ENCODE measurements around the gene AFF4. TPM values are rescaled to one million over a fixed set of nuclear protein-coding genes. Genes with fewer than 3 reads are reported as not detected.

Gene AFF4
- total RNA-seq, 2 experiments from 2014 or later = 19.4 to 19.9 TPM

- no peaks in the 10 kb centered on the region for H3K27me3 Mint-ChIP-seq
- DNase-seq = no peak
- no peak for ATAC-seq
- no peaks in the 10 kb centered on the region for H3K9me3 Mint-ChIP-seq
- CTCF ChIA-PET = interaction anchor here (3.9 kb wide), 1 partner anchor 10 kb away, joined by 23 read pairs; no protein-coding TSS in a partner anchor
- no peak for TF ChIP-seq CTCF (IDR thresholded peaks at IDR 0.05)
- POLR2A ChIA-PET = interaction anchor here (0.8 to 1.2 kb wide), 3 partner anchors 10 to 16 kb away, joined by 3 to 4 read pairs (median 3); no protein-coding TSS in a partner anchor
- no peak within 1 kb of the TSS for H3K4me3 Mint-ChIP-seq
- H3K27ac Mint-ChIP-seq = no peak within 1 kb of the TSS
- intact Hi-C loops (cut with micrococcal nuclease) = no loop called here
- peaks cover 17% of the 10 kb centered on the region for H3K36me3 Mint-ChIP-seq (ENCODE audit: low read depth)
- H3K4me1 Mint-ChIP-seq (ENCODE audit: low read depth) = peaks cover 8% of the 10 kb centered on the region
Observed at GRCh38 chr5:132873119-132873929, 90.1 kb downstream of the AFF4 start, which contains the start of gene LEAP2. TSS of gene LEAP2 (plus strand) at chr5:132873668. CDS start at chr5:132873695, 27 bp downstream.

GRCh38 chr5:132872788-132873118 is 90.7 kb downstream of the AFF4 start:
- no peak for TF ChIP-seq CTCF (IDR thresholded peaks at IDR 0.05)
- H3K4me3 Mint-ChIP-seq = no peak overlapping the region
- peaks cover 14% of the 10 kb centered on the region for H3K4me1 Mint-ChIP-seq (ENCODE audit: low read depth)
- CTCF ChIA-PET = interaction anchor here (3.9 kb wide), 1 partner anchor 10 kb away, joined by 23 read pairs; no protein-coding TSS in a partner anchor
- no peak for ATAC-seq
- H3K36me3 Mint-ChIP-seq (ENCODE audit: low read depth) = peaks cover 21% of the 10 kb centered on the region
- POLR2A ChIA-PET = interaction anchor here (0.8 to 1.2 kb wide), 3 partner anchors 11 to 17 kb away, joined by 3 to 4 read pairs (median 3); no protein-coding TSS in a partner anchor
- no peak overlapping the region for H3K27ac Mint-ChIP-seq
- no peak for DNase-seq
- no peaks in the 10 kb centered on the region for H3K27me3 Mint-ChIP-seq
- no peaks in the 10 kb centered on the region for H3K9me3 Mint-ChIP-seq
- intact Hi-C loops (cut with micrococcal nuclease) = no loop called here

- no peak for TF ChIP-seq CTCF (IDR thresholded peaks at IDR 0.05)
- peak overlapping the region; percentile 11 for H3K27ac Mint-ChIP-seq
- DNase-seq (no peak), ATAC-seq (no peak)
- no peaks in the 10 kb centered on the region for H3K9me3 Mint-ChIP-seq
- intact Hi-C loops (cut with micrococcal nuclease) = no loop called here
- H3K36me3 Mint-ChIP-seq (ENCODE audit: low read depth) = peaks cover 30% of the 10 kb centered on the region
- ChIA-PET CTCF (interaction anchor here (3.9 kb wide), 1 partner anchor 11 kb away, joined by 23 read pairs; no protein-coding TSS in a partner anchor), POLR2A (interaction anchor here (1.2 kb wide), 2 partner anchors 12 to 18 kb away, joined by 3 to 4 read pairs; no protein-coding TSS in a partner anchor)
- H3K27me3 Mint-ChIP-seq = no peaks in the 10 kb centered on the region
- no peak overlapping the region for H3K4me3 Mint-ChIP-seq
- peaks cover 21% of the 10 kb centered on the region for H3K4me1 Mint-ChIP-seq (ENCODE audit: low read depth)
Observed at GRCh38 chr5:132871459-132872284, 91.8 kb downstream of the AFF4 start.

GRCh38 chr5:132870801-132871200 is 92.6 kb downstream of the AFF4 start:
- POLR2A ChIA-PET = interaction anchor here (0.6 to 2.5 kb wide), 2 partner anchors 13 to 186 kb away, joined by 3 to 9 read pairs; no protein-coding TSS in a partner anchor
- DNase-seq (no peak), ATAC-seq (no peak)
- no peak overlapping the region for H3K4me3 Mint-ChIP-seq
- H3K9me3 Mint-ChIP-seq = no peaks in the 10 kb centered on the region
- H3K27me3 Mint-ChIP-seq = no peaks in the 10 kb centered on the region
- H3K4me1 Mint-ChIP-seq (ENCODE audit: low read depth) = peaks cover 23% of the 10 kb centered on the region
- intact Hi-C loops (cut with micrococcal nuclease) = no loop called here
- H3K36me3 Mint-ChIP-seq (ENCODE audit: low read depth) = peaks cover 32% of the 10 kb centered on the region
- CTCF ChIA-PET = interaction anchor here (0.6 to 3.9 kb wide), 2 partner anchors 12 to 41 kb away, joined by 3 to 23 read pairs; partner anchors contain the start of gene SHROOM1
- TF ChIP-seq CTCF (IDR thresholded peaks at IDR 0.05) = no peak
- H3K27ac Mint-ChIP-seq = peak overlapping the region; percentile 4

Measured in activated CD8-positive, alpha-beta T cell treated with anti-CD3 and anti-CD28 coated beads for 36 hours (primary cell).